ENCODE data around the gene CLCN5. TPM values are rescaled to one million over a fixed set of nuclear protein-coding genes. Genes with fewer than 3 reads are reported as not detected.

CLCN5 gene
- total RNA-seq, 4 donors from 2014 or later, result 5.3 to 8.0 (median 7.2) TPM

GRCh38 chrX:50068285-50068563, 145.8 kb downstream of the CLCN5 start:
- Histone ChIP-seq H3K4me3 (no peak overlapping the region), H3K4me1 (no peaks in the 10 kb centered on the region), H3K27me3 (no peaks in the 10 kb centered on the region), H3K36me3 (no peaks in the 10 kb centered on the region), H3K27ac (no peak overlapping the region), H3K9me3 (no peaks in the 10 kb centered on the region)
- intact Hi-C loops (cut with DNase I), result no loop called here
- 63% methylated on average over 1 of the region's 2 CpGs; no CpG with 5 or more reads in 1 of the 2 donors for WGBS, 2 donors
- TF ChIP-seq POLR2A (IDR thresholded peaks at IDR 0.05), result no peak
- TF ChIP-seq CTCF (IDR thresholded peaks at IDR 0.05), result no peak
- DNase-seq, result no peak

- intact Hi-C loops (cut with DNase I), result no loop called here
- Histone ChIP-seq H3K4me1 (no peaks in the 10 kb centered on the region), H3K9me3 (no peaks in the 10 kb centered on the region), H3K27ac (no peak overlapping the region), H3K36me3 (no peaks in the 10 kb centered on the region), H3K4me3 (no peak overlapping the region), H3K27me3 (no peaks in the 10 kb centered on the region)
- TF ChIP-seq POLR2A (IDR thresholded peaks at IDR 0.05) (no peak), CTCF (IDR thresholded peaks at IDR 0.05) (no peak)
- WGBS, 2 donors, result 73% methylated on average over 2 of the region's 2 CpGs; no CpG with 5 or more reads in 1 of the 2 donors
- DNase-seq, result no peak
These were observed 146.5 kb downstream of the CLCN5 start for GRCh38 chrX:50068893-50069292.

GRCh38 chrX:50071494-50071893, 149.1 kb downstream of the CLCN5 start:
- TF ChIP-seq CTCF (IDR thresholded peaks at IDR 0.05) (no peak), POLR2A (IDR thresholded peaks at IDR 0.05) (no peak)
- Histone ChIP-seq H3K36me3 (no peaks in the 10 kb centered on the region), H3K27ac (no peak overlapping the region), H3K9me3 (no peaks in the 10 kb centered on the region), H3K4me3 (no peak overlapping the region), H3K27me3 (no peaks in the 10 kb centered on the region), H3K4me1 (no peaks in the 10 kb centered on the region)
- WGBS, 2 donors, result 68% methylated on average over 1 of the region's 1 CpG
- intact Hi-C loops (cut with DNase I), result no loop called here
- DNase-seq, result no peak

GRCh38 chrX:50072110-50072509, 149.7 kb downstream of the CLCN5 start:
- 78 to 95% methylated on average over 1 of the region's 1 CpG for WGBS, 2 donors
- no peaks in the 10 kb centered on the region for H3K4me1 ChIP-seq
- H3K27ac ChIP-seq, result no peak overlapping the region
- no peaks in the 10 kb centered on the region for H3K27me3 ChIP-seq
- no peaks in the 10 kb centered on the region for H3K36me3 ChIP-seq
- no peak for TF ChIP-seq POLR2A (IDR thresholded peaks at IDR 0.05)
- no peak for TF ChIP-seq CTCF (IDR thresholded peaks at IDR 0.05)
- intact Hi-C loops (cut with DNase I), result no loop called here
- no peak for DNase-seq
- no peak overlapping the region for H3K4me3 ChIP-seq
- no peaks in the 10 kb centered on the region for H3K9me3 ChIP-seq

GRCh38 chrX:50073601-50074000, 151.2 kb downstream of the CLCN5 start:
- intact Hi-C loops (cut with DNase I), result no loop called here
- Histone ChIP-seq H3K27me3 (no peaks in the 10 kb centered on the region), H3K36me3 (no peaks in the 10 kb centered on the region), H3K4me1 (no peaks in the 10 kb centered on the region), H3K4me3 (no peak overlapping the region), H3K9me3 (no peaks in the 10 kb centered on the region), H3K27ac (no peak overlapping the region)
- WGBS, 2 donors, result 51 to 79% methylated on average over 2 of the region's 2 CpGs
- no peak for DNase-seq
- TF ChIP-seq CTCF (IDR thresholded peaks at IDR 0.05) (no peak), POLR2A (IDR thresholded peaks at IDR 0.05) (no peak)
